Measurements from ENCODE around the gene RASGRP4.
"Not testable (repeated sequence)": the region's sequence is repeated elsewhere in the genome, so short reads cannot be mapped to it uniquely, and the experiment has no call there.

The RASGRP4 gene, protein sequence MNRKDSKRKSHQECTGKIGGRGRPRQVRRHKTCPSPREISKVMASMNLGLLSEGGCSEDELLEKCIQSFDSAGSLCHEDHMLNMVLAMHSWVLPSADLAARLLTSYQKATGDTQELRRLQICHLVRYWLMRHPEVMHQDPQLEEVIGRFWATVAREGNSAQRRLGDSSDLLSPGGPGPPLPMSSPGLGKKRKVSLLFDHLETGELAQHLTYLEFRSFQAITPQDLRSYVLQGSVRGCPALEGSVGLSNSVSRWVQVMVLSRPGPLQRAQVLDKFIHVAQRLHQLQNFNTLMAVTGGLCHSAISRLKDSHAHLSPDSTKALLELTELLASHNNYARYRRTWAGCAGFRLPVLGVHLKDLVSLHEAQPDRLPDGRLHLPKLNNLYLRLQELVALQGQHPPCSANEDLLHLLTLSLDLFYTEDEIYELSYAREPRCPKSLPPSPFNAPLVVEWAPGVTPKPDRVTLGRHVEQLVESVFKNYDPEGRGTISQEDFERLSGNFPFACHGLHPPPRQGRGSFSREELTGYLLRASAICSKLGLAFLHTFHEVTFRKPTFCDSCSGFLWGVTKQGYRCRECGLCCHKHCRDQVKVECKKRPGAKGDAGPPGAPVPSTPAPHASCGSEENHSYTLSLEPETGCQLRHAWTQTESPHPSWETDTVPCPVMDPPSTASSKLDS
- 0.06 to 2.9 reads per million in 2 experiments for total RNA-seq

DNA sequence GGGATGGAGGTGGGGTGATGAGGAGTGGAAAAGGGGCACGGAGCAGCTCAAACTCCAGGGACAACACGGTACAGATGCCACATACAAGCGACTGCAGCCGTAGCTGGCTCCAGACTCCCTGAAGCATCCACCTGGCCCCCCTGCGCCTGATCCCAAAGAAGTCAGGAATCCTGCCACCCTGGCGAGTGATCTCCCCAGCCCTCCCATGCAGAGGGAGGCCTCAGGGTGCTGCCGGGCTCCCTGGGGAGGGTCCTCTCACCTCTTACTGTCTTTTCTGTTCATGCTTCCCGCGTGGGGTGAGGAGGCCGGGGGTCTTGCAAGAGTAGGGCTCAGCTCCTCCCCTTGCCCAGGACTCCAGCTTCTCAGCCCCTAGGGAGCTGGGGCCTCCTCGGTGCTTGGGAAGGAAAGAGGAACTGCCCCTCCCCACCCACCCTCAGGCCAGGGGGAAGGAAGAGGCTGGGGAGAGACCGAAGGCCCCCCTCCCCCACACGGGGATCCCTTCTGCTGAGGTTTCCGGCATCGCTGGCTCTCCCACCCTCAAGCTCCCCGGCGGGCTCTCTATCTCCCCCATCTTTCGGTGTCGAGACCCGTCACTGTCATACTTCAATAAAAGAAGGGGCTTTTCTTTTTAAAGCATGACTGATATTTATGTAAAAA is at the start of gene RASGRP4:
TSS of gene RASGRP4 (minus strand) at position 410 of the 657 bp plus-strand sequence. CDS start at position 282, 128 bp downstream.
- DNase-seq (ENCODE audit: low read depth) = no peak

DNA sequence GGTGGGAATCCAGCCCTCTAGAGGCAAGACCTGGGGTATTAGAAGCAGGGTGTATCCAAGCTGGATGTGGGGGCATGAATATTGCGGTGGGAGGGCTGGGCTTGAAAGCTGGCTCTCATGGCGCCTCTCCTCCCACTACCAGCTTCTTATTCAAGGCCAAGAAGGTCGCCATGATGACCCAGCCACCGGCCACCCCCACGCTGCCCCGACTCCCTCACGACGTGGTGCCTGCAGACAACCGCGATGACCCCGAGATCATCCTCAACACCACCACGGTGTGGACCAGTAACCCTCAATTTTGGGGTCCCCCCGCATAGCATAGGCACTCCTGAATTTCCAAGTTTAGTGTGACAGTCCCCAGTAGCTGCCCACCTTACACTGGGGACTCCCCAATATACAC is 49.2 kb upstream of the RASGRP4 start:
- no peak for DNase-seq (ENCODE audit: low read depth)

DNA sequence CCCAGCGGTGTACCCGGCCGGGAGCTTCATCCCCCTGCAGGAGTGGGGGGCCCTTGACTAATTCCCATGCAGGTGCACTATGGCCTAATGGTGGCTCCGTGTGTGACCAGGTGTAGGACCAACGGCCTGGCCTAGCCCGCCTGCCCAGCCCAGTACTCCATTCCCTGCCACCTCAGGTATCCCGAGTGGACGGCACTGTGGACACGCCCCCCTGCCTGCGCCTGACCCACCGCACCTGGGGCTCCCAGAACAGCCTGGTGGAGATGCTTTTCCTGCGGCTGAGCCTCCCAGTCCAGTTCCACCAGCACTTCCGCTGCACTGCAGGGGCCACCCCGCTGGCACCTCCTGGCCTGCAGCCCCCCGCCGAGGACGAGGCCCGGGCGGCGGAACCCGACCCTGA is 47.2 kb upstream of the RASGRP4 start:
- DNase-seq (ENCODE audit: low read depth) = no peak

DNA sequence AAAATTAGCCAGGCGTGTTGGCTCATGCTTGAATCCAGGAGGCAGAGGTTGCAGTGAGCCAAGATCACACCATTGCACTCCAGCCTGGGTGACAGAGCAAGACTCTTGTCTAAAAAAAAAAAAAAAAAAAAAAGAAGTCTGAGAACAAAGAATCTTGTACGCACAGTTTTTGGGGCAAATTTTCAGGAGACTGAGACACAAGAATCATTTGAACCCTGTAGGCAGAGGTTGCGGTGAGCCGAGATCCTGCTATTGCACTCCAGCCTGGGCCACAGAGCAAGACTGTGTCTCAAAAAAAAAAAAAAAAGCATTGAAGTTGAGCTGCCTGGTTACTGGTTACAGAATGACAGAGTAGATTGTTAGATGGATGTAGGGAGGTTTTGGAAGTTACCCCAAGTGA is 46.7 kb upstream of the RASGRP4 start:
- DNase-seq (ENCODE audit: low read depth) = not testable (repeated sequence)

DNA sequence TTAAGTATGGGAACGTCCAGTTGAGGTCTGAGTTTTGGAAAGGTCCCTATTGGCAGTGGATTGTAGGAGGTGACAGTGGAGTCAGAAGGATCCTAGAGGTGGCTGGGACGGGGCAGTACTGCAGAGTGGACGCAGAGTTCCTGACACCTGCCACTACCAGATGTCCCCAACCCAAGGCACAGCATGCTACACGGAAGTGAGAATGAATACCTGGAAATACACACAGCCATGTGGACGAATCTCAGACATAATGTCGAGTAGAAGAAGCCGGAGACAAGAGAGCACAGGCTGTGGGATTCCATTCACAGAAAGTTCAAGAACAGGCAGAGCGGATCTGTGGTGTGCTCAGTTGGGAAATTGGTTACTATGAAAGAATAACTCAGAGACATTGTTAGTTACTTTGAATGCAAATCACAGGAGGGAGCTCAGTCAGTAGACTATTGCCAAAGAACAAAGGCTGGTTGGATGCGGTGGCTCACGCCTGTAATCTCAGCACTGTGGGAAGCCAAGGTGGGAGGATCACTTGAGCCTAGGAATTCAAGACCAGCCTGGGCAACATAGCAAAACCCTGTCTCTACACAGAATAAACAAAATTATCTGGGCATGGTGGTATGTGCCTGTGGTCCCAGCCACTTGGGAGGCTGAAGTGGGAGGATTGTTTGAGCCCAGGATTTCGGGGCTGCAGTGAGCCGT is 44.9 kb upstream of the RASGRP4 start:
- no peak for DNase-seq (ENCODE audit: low read depth)

DNA sequence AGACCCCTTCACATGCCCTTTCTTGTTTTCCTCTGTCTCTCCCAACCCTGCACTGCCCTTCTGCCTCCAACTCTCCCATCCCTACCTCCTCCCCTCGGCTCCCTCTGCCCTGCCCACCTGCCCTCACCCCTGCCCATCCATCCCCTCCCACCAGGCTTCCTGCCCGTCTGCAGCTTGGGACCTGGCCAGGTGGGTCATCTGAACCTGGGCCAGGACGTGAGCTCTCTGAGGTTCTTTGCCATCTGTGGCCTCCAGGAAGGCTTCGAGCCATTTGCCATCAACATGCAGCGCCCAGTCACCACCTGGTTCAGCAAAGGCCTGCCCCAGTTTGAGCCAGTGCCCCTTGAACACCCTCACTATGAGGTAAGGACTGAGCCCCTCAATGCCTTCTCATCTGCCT is 43.1 kb upstream of the RASGRP4 start:
- DNase-seq (ENCODE audit: low read depth) = no peak

DNA sequence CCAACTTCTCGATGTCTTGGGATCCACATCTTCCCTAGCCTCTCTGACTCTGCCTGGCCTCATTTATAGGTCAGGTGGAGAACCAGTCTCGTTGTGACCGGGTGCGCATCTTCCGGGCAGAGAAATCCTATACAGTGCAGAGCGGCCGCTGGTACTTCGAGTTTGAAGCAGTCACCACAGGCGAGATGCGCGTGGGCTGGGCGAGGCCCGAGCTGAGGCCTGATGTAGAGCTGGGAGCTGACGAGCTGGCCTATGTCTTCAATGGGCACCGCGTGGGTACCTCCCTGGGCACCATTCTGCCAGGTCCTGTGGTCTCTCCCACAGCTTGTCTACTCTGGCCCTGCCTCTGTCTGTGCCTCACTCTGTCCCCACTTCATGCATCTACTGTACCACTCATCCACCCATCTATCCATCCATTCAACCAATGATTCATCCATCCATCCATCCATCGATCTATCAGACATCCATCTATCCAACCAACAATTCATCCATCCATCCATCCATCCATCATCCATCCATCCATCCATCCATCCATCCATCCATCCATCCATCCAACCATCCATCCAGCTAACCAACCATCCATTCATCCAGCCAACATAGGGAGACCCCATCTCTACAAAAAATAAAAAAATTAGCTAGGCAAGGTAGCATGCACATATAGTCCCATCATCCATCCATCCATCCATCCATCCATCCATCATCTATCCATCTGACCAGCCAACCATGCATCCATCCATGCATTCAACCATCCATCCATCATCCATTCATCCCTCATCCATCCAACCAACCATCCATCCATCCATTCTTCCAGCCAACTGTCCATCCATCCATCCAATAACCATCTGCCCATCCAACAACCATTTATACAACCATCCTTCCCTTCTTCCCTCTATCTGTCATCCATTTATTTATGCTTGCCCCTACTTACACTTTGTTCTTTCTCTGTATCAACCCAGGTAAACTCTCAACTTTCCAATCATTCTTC is 41.8 kb upstream of the RASGRP4 start:
- no peak for DNase-seq (ENCODE audit: low read depth)

DNA sequence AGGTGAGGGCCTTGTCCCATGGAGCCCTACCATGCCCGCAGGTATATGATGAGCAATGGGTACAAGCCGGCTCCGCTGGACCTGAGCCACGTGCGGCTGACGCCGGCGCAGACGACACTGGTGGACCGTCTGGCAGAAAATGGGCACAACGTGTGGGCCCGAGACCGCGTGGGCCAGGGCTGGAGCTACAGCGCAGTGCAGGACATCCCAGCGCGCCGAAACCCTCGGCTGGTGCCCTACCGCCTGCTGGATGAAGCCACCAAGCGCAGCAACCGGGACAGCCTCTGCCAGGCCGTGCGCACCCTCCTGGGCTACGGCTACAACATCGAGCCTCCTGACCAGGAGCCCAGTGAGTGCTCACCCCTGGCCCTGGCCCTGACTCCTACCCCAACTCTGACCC is 40.0 kb upstream of the RASGRP4 start:
- no peak for DNase-seq (ENCODE audit: low read depth)

DNA sequence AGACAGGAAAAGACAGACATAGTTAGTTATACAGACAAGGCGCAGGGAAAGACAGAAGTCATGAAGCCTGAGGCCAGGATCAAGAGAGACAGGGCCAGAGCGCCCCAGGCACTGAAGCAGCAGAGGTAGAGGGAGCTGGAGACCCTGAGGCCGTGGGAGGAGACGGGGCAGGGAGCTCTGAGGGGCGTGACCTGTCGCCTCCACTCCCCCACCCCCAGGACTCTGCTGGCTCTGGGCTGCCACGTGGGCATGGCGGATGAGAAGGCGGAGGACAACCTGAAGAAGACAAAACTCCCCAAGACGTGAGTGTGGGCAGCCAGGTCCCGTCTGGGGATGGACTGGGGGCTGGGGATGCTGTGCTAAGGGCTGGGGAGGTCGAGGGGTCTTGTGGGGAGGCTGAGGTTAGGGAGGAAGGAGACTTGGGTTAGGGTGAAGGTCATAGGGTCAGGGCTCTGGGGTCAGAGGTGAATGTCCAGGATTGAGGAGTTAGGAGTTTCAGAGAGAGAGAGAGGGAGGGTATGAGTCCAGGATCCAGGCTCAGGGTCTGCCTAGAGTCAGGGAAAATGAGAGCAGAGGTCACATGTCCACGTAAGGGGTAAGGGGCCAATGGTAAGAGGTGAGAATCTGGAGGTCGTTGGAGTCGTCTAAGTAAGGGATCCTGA is 38.5 kb upstream of the RASGRP4 start:
- DNase-seq (ENCODE audit: low read depth) = no peak

DNA sequence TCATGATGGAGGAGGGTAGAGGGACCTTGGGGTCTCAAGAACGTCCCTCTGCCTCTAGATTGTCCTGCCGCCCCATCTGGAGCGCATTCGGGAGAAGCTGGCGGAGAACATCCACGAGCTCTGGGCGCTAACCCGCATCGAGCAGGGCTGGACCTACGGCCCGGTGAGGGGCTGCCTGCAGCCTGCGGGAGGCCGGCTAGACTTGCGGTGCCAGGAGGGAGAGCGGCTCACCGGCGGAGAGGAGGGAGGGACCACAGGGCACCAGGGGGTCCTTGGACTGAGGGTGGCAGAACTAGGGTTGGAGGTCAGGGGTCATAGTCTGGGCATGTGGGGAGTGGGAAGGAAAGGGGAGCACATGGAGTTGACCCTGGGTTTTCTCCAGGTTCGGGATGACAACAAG is 37.3 kb upstream of the RASGRP4 start:
- DNase-seq (ENCODE audit: low read depth) = no peak

DNA sequence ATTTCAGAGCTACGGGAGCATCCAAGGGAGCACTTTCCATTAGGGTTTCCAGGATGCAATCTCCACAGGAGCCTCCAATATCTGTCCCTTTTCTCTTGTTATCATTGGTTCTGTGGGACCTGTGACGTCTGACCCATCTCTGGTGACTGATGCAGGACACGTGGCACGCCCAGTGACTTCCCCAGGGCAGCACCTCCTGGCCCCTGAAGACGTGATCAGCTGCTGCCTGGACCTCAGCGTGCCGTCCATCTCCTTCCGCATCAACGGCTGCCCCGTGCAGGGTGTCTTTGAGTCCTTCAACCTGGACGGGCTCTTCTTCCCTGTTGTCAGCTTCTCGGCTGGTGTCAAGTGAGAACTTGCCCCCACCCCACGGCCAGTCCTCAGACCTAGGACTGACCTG is 33.0 kb upstream of the RASGRP4 start:
- no peak for DNase-seq (ENCODE audit: low read depth)

DNA sequence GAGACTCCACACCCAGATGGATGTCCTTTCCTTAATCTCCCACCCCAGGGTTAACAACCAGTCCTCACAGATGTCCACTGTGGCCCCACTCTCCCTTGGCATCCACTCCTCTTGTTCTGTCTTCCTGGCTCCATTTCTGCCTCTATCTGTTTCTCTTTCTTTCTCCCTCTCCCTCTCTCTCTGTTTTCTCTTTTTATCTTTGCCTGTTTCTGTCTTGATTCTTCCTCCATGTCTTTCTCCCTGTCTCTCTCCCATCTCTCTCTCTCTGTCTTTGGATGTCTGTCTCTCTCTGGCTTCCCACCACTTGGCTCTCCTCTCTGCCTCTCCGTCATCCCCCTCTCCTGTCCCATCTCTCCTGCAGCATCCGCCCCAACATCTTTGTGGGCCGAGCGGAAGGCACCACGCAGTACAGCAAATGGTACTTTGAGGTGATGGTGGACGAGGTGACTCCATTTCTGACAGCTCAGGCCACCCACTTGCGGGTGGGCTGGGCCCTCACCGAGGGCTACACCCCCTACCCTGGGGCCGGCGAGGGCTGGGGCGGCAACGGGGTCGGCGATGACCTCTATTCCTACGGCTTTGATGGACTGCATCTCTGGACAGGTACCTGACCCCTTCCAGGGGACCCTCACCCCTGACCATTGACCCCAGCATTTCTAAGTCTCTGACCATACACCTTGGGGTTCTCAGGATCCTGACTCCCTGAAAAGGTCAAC is 31.8 kb upstream of the RASGRP4 start:
- no peak for DNase-seq (ENCODE audit: low read depth)

DNA sequence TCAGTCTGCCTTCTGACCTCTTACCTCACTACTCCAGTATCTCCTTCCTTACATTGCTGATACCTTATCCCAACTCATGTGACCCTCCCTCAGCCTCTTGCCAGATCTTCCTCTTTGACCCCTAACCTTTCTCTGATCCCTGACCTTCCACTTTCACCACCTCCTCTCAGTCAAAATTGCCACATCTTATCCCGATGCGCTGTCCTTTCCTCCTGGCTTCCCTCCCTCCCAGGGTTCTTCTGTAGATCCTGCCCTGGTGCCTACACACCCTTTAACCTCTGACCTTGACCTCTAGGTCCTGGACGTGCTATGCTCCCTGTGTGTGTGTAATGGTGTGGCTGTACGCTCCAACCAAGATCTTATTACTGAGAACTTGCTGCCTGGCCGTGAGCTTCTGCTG is 31.2 kb upstream of the RASGRP4 start:
- no peak for DNase-seq (ENCODE audit: low read depth)

DNA sequence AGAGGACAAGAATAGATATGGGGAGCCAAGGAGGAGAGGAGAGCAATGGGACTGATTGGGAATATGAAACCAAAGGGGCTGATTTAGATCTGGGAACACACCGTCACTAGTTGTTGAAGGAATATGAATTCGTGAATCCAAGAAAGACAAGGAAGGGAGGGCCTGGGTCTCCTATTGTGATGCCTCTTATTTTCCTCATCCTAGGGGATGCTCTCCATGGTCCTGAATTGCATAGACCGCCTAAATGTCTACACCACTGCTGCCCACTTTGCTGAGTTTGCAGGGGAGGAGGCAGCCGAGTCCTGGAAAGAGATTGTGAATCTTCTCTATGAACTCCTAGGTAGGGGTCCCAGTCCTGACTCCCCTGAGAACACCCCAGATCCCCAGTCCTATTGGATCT is 29.0 kb upstream of the RASGRP4 start:
- DNase-seq (ENCODE audit: low read depth) = no peak

DNA sequence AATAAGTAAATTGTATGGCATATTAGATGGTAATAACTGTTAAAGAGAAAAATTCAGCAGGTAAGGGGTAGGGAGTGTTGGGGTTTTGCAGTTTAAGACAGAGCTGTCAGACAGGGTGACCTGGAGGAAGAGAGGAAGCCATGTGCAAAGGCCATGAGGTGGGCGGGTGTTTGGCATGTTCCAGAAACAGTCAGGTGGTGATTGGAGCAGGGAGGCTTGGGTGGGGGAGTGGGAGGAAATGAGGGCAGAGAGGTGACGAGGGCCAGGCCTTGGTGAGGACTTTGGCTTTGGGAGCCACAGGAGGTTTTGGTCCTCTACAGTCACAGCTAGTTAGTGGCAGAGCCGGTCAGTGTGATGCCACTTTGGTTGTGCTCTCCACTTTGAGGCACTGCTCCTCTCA is 27.6 kb upstream of the RASGRP4 start:
- no peak for DNase-seq (ENCODE audit: low read depth)

DNA sequence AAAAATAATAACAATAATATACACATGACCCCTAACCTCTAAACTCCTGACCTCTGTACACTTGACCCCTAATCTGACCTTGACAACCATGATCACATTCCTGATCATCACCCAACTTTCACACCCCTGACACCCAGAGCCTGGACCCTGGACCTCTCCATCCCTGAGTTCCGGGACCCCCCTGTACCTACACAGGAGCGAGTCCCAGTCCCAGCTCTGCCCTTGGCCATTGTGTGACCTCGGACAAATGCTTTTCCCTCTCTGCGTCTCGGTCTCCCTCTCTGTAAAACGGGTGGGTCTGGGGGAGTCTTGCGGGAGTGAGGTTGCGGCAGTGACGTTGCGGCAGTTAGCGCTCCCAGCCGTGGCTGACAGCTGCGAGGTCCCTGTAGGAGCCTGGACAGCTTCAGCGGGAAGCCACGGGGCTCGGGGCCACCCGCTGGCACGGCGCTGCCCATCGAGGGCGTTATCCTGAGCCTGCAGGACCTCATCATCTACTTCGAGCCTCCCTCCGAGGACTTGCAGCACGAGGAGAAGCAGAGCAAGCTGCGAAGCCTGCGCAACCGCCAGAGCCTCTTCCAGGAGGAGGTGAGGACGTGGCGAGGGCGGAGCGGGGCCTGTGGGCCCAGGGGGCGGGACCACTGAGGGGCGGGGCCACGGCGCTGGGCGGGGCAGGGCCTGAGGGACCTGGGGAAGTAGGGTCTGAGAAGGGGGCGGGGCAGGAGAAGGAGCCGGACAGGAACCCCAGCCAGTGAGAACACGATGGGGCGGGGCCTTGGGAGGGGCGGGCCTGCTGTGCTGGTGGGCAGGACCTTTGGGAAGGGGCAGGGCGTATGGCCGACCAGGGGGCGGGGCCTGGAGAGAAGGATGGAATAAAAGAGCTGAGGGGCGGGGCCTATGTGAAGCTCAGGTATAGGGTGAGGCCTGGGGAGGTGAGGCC is 26.7 kb upstream of the RASGRP4 start:
- no peak for DNase-seq (ENCODE audit: low read depth)

DNA sequence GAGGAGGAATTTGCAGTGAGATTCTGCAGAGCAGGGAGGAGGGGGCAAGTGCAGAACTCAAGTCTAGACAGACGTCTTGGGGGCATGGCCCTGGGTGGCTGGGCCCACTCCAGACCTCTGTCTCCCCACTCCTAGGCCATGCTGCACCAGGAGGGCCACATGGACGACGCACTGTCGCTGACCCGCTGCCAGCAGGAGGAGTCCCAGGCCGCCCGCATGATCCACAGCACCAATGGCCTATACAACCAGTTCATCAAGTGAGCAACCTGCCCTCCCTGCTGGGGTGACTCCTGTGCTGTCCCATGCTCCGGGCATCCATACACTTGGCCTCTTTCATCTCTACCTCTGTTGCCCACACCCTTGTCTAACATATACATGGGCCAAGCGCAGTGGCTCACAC is 25.6 kb upstream of the RASGRP4 start:
- DNase-seq (ENCODE audit: low read depth) = no peak

DNA sequence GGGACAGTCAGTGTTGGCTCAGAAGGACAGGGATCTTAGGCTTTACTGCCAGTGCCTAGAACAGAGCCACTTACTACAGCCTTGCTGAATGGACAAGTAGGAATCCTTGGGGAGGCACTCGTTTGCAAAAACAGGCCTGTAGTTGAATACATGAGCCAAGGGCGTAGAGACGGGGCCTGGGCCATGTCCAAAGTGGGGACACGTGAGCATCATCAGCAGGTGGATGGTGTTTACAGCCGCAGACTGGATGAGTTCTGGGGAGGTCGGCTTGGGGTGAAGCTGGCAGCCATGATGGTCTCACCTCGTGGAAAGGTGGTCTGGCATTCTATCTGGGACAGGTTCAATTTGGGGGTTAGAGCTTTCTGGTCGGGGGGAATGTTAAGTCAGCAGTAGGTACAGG is 25.0 kb upstream of the RASGRP4 start:
- no peak for DNase-seq (ENCODE audit: low read depth)

DNA sequence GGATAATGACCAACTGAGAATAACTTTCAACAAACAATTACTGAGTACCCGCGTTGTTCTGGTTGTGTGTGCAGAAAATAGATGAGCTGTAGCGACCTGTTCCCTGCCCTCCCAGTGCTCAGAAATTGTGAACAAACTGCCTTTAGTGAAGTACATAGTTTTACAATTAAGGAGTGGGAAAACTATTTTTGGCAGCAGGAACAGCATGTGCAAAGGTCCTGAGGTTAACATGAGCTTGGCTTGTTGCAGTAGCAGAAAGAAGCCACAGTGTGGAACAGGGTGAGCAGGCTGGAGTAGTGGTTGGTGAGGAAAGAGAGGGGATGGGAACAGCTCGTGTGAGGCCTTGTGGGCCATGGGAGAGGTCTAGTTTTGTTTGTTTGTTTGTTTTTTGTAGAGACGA is 23.5 kb upstream of the RASGRP4 start:
- DNase-seq (ENCODE audit: low read depth) = no peak

Data from T follicular helper cell (primary cell).